ENCODE data around the gene RAE1. TPM values are rescaled to one million over a fixed set of nuclear protein-coding genes. Genes with fewer than 3 reads are reported as not detected.

RAE1 gene
- total and polyA plus RNA-seq, 9 donors: 13.9 to 46.1 (median 20.4) TPM

DNA sequence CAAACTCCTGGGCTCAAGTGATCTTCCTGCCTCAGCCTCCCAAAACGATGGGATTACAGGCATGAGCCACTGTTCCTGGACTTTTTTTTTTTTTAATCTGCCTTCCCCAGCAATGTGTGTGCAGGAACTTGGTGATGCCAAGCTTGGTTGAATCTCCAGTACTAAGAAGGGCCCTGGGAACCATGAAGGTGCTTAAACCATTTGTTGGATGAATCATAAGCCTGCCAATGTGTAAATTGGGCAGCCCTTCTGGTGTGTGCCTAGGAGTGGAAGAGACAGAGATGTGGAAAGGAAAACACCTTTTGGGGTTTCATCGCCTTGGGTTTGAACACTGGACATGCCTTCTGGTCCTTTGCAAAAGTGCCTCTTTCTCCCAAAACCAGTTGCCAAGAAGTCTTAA, 28.6 kb upstream of the RAE1 start:
- H3K4me1 ChIP-seq (ENCODE audit: insufficient read depth): peaks cover 2% of the 10 kb centered on the region
- no peak for DNase-seq
- H3K9me3 ChIP-seq: no peaks in the 10 kb centered on the region
- TF ChIP-seq EP300 (IDR thresholded peaks at IDR 0.05) (no peak), POLR2A (IDR thresholded peaks at IDR 0.05) (no peak)
- TF ChIP-seq, protein P1, sequence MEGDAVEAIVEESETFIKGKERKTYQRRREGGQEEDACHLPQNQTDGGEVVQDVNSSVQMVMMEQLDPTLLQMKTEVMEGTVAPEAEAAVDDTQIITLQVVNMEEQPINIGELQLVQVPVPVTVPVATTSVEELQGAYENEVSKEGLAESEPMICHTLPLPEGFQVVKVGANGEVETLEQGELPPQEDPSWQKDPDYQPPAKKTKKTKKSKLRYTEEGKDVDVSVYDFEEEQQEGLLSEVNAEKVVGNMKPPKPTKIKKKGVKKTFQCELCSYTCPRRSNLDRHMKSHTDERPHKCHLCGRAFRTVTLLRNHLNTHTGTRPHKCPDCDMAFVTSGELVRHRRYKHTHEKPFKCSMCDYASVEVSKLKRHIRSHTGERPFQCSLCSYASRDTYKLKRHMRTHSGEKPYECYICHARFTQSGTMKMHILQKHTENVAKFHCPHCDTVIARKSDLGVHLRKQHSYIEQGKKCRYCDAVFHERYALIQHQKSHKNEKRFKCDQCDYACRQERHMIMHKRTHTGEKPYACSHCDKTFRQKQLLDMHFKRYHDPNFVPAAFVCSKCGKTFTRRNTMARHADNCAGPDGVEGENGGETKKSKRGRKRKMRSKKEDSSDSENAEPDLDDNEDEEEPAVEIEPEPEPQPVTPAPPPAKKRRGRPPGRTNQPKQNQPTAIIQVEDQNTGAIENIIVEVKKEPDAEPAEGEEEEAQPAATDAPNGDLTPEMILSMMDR (IDR thresholded peaks at IDR 0.05): no peak
- 36 to 47% (median 38%) methylated on average over 2 of the region's 2 CpGs for WGBS, 3 donors
- no peaks in the 10 kb centered on the region for H3K36me3 ChIP-seq
- no peaks in the 10 kb centered on the region for H3K27me3 ChIP-seq
- H3K4me3 ChIP-seq: no peak overlapping the region
- no peak overlapping the region for H3K27ac ChIP-seq
- intact Hi-C loops (cut with DNase I): loop anchor here in 1 of 4 donors (10.0 kb wide), 1 partner anchor 778 kb away; no protein-coding TSS in a partner anchor

DNA sequence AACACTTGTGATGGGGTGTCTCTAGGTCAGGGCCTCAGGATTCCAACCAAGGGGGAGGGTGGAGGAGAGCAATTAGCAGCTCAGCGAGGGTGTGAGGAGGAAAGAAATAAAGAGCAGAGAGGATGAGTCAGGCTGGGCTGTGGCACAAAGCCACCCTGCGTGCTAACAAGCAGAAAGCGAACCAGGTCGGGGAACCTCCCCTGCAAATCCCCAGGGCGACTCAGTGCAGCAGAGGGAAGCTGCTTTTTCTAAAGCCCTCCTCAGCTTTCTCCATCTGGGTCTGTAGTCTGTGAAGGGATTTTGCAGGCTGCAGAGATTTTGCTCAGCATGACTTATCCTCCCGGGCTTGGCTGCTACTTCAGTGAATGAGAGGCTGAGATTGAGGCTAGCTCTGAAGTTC, 28.0 kb upstream of the RAE1 start:
- no peaks in the 10 kb centered on the region for H3K27me3 ChIP-seq
- TF ChIP-seq EP300 (IDR thresholded peaks at IDR 0.05): no peak
- TF ChIP-seq, protein P1 (IDR thresholded peaks at IDR 0.05): no peak
- no peak for TF ChIP-seq POLR2A (IDR thresholded peaks at IDR 0.05)
- 0 to 2% (median 1%) methylated on average over 6 of the region's 6 CpGs for WGBS, 3 donors
- H3K4me1 ChIP-seq (ENCODE audit: insufficient read depth): peaks cover 2% of the 10 kb centered on the region
- no peak overlapping the region for H3K27ac ChIP-seq
- DNase-seq: peak; percentile 44 to 79 (median 64)
- H3K9me3 ChIP-seq: no peaks in the 10 kb centered on the region
- no peaks in the 10 kb centered on the region for H3K36me3 ChIP-seq
- intact Hi-C loops (cut with DNase I): loop anchor here in 1 of 4 donors (10.0 kb wide), 1 partner anchor 778 kb away; no protein-coding TSS in a partner anchor
- H3K4me3 ChIP-seq: no peak overlapping the region

DNA sequence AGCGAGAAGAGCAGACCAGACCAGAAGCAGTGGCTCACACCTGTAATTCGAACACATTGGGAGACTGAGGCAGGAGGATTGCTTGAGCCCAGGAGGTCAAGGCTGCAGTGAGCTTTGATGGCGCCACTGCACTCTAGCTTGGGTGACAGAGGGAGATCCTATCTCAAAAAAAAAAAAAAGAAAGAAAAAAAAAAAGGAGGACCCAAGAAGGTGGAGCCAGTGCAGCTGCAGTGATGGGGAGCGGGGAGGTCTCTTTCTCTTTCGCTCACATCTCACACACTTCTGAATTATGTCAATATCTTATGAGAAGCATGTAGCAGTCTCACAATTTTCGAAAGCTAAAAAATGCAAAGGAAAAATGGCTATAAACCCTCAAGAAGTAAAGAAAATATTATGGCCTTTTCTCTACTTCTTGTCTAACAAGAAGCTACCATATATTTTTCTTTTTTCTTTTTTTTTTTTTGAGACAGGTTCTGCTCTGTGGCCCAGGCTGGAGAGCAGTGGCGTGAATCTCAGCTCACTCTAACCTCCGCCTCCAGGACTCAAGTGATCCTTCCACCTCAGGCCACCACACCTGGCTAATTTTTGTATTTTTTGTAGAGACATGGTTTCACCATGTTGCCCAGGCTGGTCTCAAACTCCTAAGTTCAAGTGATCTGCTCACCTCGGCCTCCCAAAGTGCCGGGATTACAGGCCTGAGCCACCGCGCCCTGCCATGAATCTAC, 25.3 kb upstream of the RAE1 start:
- no peaks in the 10 kb centered on the region for H3K9me3 ChIP-seq
- H3K27ac ChIP-seq: no peak overlapping the region
- no peak for DNase-seq
- WGBS, 3 donors: 91 to 92% (median 92%) methylated on average over 12 of the region's 12 CpGs
- H3K4me1 ChIP-seq (ENCODE audit: insufficient read depth): peaks cover 2% of the 10 kb centered on the region
- intact Hi-C loops (cut with DNase I): loop anchor here in 1 of 4 donors (10.0 kb wide), 1 partner anchor 781 kb away; no protein-coding TSS in a partner anchor
- no peaks in the 10 kb centered on the region for H3K36me3 ChIP-seq
- no peak for TF ChIP-seq EP300 (IDR thresholded peaks at IDR 0.05)
- TF ChIP-seq, protein P1 (IDR thresholded peaks at IDR 0.05): no peak
- no peak for TF ChIP-seq POLR2A (IDR thresholded peaks at IDR 0.05)
- H3K27me3 ChIP-seq: no peaks in the 10 kb centered on the region
- no peak overlapping the region for H3K4me3 ChIP-seq

DNA sequence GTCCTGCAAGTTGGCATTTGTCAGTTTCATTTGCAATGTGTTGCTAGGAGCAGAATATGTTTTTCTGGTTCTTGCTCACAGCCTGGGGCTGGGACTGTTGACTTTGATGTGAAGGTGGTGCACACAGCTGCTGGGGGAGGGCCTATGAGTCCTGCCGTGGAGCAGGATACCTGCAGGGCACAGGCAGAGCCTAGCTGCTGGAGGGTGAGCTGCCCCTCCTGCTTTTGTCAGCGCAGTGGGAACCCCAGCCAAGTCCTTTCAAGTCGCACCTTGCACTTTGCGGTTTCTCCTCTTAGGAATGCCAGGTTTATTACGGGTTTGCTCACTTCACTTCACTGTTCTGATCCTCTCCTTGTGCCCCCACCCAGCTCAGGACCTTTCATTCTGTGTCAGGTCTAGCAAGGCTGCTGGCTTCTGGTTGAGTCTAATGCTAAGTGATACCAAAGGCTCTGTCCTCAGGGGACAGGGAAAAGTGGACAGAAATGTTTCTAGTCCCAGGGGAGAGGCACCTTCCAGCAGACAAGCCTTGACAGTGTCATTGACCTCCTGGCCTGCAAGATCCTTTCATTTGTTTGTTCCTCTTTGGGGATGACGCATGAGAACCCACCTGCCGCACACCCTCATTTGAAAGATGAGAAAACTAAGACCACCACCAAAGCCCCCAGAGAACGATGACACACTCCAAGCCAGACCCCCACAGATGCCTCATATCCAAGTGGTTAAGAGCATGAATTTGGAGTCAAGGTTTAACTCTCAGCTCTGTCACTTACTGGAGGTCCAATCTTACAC, 24.2 kb upstream of the RAE1 start:
- Histone ChIP-seq H3K27ac (no peak overlapping the region), H3K27me3 (no peaks in the 10 kb centered on the region), H3K4me3 (no peak overlapping the region), H3K9me3 (no peaks in the 10 kb centered on the region), H3K36me3 (no peaks in the 10 kb centered on the region), H3K4me1 (ENCODE audit: insufficient read depth) (peaks cover 2% of the 10 kb centered on the region)
- DNase-seq: no peak
- WGBS, 3 donors: 63 to 68% (median 63%) methylated on average over 8 of the region's 8 CpGs
- TF ChIP-seq EP300 (IDR thresholded peaks at IDR 0.05): no peak
- TF ChIP-seq, protein P1 (IDR thresholded peaks at IDR 0.05): no peak
- TF ChIP-seq POLR2A (IDR thresholded peaks at IDR 0.05): no peak
- intact Hi-C loops (cut with DNase I): loop anchor here in 1 of 4 donors (10.0 kb wide), 1 partner anchor 782 kb away; no protein-coding TSS in a partner anchor
